ENCODE data around the gene STEAP3.

DNA sequence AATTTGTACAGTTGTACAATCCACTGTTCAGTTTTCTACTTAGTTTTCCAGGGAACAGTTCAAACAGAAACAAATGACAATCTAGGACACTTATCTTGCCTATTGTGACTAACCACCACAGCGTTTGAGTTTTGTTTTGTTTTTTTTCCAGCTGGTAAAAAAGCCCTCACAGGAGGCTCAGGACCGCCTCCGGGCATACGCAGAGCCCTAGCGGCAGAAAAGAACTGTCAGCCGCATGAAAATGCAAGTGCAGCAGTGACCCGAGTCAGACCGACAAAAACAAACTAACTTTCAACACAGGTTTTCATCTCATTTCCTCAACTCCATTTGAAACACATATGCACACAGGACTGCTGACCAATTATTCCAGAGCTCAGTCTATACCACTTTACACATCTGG is 68.6 kb downstream of the STEAP3 start:
- no peak for TF ChIP-seq REST (IDR thresholded peaks at IDR 0.05; ENCODE audit: insufficient read depth in 1 of 2, low read depth in 2 of 2, low read length in 2 of 2)
- TF ChIP-seq POLR2AphosphoS5 (IDR thresholded peaks at IDR 0.05; ENCODE audit: low read depth, low read length): no peak

All from PFSK-1 (cell line).